Loucy (cell line): ENCODE results near the gene C1orf159.

Source experiments
- EZH2phosphoT487 ChIP-seq: fragments of 200-600 bp; IDR thresholded peaks from 2 replicates; pipeline ENCODE4 v1.6.1; 2018; ENCODE audit warnings: antibody characterized with exemption, mild to moderate bottlenecking, moderate library complexity, borderline replicate concordance
- TF ChIP-seq, protein P1 (sequence below): fragments of 200-600 bp; sonication (generic); conservative IDR thresholded peaks from 2 replicates; pipeline ENCODE4 v1.5.1; 2014; ENCODE audit warnings: mild to moderate bottlenecking, antibody characterized with exemption, low read length

DNA sequence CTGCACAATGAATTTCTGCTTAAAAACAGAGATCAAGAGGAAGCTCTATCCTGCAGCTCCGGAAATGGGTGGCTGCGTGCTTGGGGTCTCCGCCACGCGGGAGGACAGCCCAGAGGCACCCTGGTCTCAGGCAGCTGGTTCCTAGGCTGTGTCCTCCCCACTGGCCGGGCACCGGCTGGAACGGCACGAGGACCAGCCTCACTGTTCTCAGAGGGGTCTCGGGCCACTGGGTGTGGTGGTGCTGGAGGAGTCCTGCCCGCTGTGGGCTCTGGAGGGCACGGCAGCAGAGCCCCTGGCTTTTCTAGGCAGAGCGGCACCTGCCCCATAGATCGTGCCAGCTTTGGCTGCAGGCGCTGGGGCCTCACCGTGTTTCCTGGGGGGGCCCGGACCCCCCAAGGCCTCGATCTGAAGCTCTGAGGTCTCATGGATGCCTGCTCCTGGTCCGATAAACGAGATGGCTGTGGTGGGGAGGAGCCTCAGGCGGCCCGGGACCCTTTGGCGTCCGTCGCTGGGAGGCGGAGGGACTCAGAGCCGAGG, 33.6 kb downstream of the C1orf159 start:
- TF ChIP-seq, protein P1, sequence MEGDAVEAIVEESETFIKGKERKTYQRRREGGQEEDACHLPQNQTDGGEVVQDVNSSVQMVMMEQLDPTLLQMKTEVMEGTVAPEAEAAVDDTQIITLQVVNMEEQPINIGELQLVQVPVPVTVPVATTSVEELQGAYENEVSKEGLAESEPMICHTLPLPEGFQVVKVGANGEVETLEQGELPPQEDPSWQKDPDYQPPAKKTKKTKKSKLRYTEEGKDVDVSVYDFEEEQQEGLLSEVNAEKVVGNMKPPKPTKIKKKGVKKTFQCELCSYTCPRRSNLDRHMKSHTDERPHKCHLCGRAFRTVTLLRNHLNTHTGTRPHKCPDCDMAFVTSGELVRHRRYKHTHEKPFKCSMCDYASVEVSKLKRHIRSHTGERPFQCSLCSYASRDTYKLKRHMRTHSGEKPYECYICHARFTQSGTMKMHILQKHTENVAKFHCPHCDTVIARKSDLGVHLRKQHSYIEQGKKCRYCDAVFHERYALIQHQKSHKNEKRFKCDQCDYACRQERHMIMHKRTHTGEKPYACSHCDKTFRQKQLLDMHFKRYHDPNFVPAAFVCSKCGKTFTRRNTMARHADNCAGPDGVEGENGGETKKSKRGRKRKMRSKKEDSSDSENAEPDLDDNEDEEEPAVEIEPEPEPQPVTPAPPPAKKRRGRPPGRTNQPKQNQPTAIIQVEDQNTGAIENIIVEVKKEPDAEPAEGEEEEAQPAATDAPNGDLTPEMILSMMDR: no peak
- no peak for TF ChIP-seq EZH2phosphoT487
